ENCODE results near the gene CLCF1. TPM values are rescaled to one million over a fixed set of nuclear protein-coding genes. Genes with fewer than 3 reads are reported as not detected.

CLCF1 gene
- total and polyA plus RNA-seq, 2 of the 13 experiments (the other 11 are each of a cell fraction or from before 2014, with no cell fraction given), result 0.49 to 0.78 TPM

GRCh38 chr11:67316882-67317204 is 56.6 kb downstream of the CLCF1 start (continued):
- no peak for TF ChIP-seq SNRNP70 (IDR thresholded peaks at IDR 0.05; ENCODE audit: low read depth, low read length)
- no peak for TF ChIP-seq ZNF343 (CRISPR knock-in tag; IDR thresholded peaks at IDR 0.05)

GRCh38 chr11:67315325-67315909 is 58.0 kb downstream of the CLCF1 start:
- no peak overlapping the region for H3K4me3 ChIP-seq (replicated peaks in 1 of 3; ENCODE audit: insufficient read depth in 1 of 3, low read depth in 2 of 3, low read length in 3 of 3)
- 63% methylated on average over 9 of the region's 9 CpGs for WGBS (ENCODE audit: low lambda C conversion rate)
- FAIRE-seq (no peak), DNase-seq (ENCODE audit: low spot score) (no peak), ATAC-seq (no peak)
- H3K79me2 ChIP-seq (ENCODE audit: insufficient read depth, low read length), result no peaks in the 10 kb centered on the region
- H3K27me3 ChIP-seq (ENCODE audit: control insufficient read depth in 1 of 2, insufficient read depth in 2 of 2, low read length in 2 of 2), result no peaks in the 10 kb centered on the region
- H3K27ac ChIP-seq (ENCODE audit: extremely low read length, insufficient read depth, low read length), result no peak overlapping the region
- no peaks in the 10 kb centered on the region for H3K36me3 ChIP-seq (replicated peaks in 1 of 2; ENCODE audit: control insufficient read depth in 1 of 2, insufficient read depth in 2 of 2, low read length in 2 of 2)
- no peak overlapping the region for H2AFZ ChIP-seq (ENCODE audit: low read length)
- peaks cover 15% of the 10 kb centered on the region for H3K4me1 ChIP-seq (ENCODE audit: insufficient read depth, low read length)
- intact Hi-C loops (cut with micrococcal nuclease; ENCODE audit: unreplicated experiment) (loop anchor here (5.0 to 10.0 kb wide), 2 partner anchors 201 to 233 kb away; partner anchors contain the start of gene KDM2A), in situ Hi-C loops (cut with HindIII; ENCODE audit: extremely low pct_ligation_motif_present, low pct_unique_long_range_greater_than_20kb) (loop anchor here (5.0 kb wide), 2 partner anchors 53 to 233 kb away; no protein-coding TSS in a partner anchor)
- H3K9ac ChIP-seq (ENCODE audit: insufficient read depth, low read depth, low read length), result no peak overlapping the region
- no peaks in the 10 kb centered on the region for H3K9me3 ChIP-seq (ENCODE audit: low read length)
- CTCF ChIA-PET (ENCODE audit: low intra/inter-chr PET ratio, low total read pairs), result no interaction called here
- H4K20me1 ChIP-seq (ENCODE audit: insufficient read depth, low read length), result no peaks in the 10 kb centered on the region
- BruUV-seq (replicated peaks), result no TSS peak
- POLR2A ChIA-PET, result interaction anchor here (0.6 to 3.8 kb wide), 2 partner anchors 11 to 27 kb away, joined by 3 to 35 read pairs; partner anchors contain the start of gene SSH3
- no peak overlapping the region; the same call in 1 of the 2 replicates for H3K4me2 ChIP-seq (ENCODE audit: low read depth, low read length)
- TF ChIP-seq POLR2AphosphoS5 (IDR thresholded peaks at IDR 0.05; ENCODE audit: low read depth, low read length) (no peak), ZNF549 (CRISPR knock-in tag; IDR thresholded peaks at IDR 0.05) (no peak), SKIL (CRISPR knock-in tag; IDR thresholded peaks at IDR 0.05; ENCODE audit: borderline replicate concordance) (no peak), ZNF770 (CRISPR knock-in tag; IDR thresholded peaks at IDR 0.05) (no peak), ZNF296 (CRISPR knock-in tag; conservative IDR thresholded peaks at IDR 0.05) (no peak), KDM3A (CRISPR knock-in tag; IDR thresholded peaks at IDR 0.05; ENCODE audit: low read depth) (no peak), ZNF180 (CRISPR knock-in tag; IDR thresholded peaks at IDR 0.05; ENCODE audit: borderline replicate concordance, low read depth) (no peak), ZFP37 (CRISPR knock-in tag; IDR thresholded peaks at IDR 0.05; ENCODE audit: borderline replicate concordance) (no peak), NCOR1 (IDR thresholded peaks at IDR 0.05; ENCODE audit: borderline replicate concordance, low read length) (no peak), ZNF784 (CRISPR knock-in tag; IDR thresholded peaks at IDR 0.05; ENCODE audit: borderline replicate concordance) (no peak), ZBTB1 (CRISPR knock-in tag; IDR thresholded peaks at IDR 0.05; ENCODE audit: borderline replicate concordance) (no peak), ZNF598 (CRISPR knock-in tag; IDR thresholded peaks at IDR 0.05; ENCODE audit: borderline replicate concordance) (no peak)

Data from HepG2 (cell line).